ENCODE results near the gene IDUA. TPM values are rescaled to one million over a fixed set of nuclear protein-coding genes. Genes with fewer than 3 reads are reported as not detected.

Gene IDUA
- total RNA-seq, 1 donor from 2014 or later, result 14.9 TPM

DNA sequence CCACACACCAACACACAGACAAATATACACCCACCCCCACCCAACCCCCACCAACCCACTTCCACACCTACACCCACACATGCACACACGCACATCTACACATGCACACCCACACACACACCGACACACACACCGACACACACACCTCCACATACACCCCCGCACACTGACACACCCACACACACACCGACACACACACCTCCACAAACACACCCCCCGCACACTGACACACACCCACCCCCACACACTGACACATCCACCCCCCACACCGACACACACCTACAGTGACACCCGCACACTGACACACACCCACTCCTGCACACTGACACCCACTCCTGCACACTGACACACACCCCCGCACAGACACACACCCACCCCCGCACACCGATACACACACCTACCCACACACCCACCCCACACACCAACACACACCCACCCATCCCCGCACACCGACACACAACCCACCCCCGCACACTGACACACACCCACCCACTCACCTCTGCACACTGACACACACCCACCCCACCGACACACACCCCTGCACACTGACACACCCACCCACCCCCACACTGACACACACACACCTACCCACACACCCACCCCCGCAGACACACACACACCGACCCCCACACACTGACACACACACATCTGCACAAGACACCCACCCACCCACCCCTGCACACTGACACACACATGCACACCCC lies 55.7 kb downstream of the IDUA start:
- DNase-seq (ENCODE audit: low spot score), result no peak
- Mint-ChIP-seq H3K27me3 (ENCODE audit: unreplicated experiment) (peaks cover 9% of the 10 kb centered on the region), H3K9me3 (ENCODE audit: unreplicated experiment) (no peaks in the 10 kb centered on the region), H3K4me3 (ENCODE audit: unreplicated experiment) (no peak overlapping the region), H3K36me3 (ENCODE audit: low read depth, unreplicated experiment) (peaks cover 4% of the 10 kb centered on the region), H3K27ac (ENCODE audit: unreplicated experiment) (no peak overlapping the region), H3K4me1 (ENCODE audit: unreplicated experiment) (no peaks in the 10 kb centered on the region)
- TF ChIP-seq, protein P1, sequence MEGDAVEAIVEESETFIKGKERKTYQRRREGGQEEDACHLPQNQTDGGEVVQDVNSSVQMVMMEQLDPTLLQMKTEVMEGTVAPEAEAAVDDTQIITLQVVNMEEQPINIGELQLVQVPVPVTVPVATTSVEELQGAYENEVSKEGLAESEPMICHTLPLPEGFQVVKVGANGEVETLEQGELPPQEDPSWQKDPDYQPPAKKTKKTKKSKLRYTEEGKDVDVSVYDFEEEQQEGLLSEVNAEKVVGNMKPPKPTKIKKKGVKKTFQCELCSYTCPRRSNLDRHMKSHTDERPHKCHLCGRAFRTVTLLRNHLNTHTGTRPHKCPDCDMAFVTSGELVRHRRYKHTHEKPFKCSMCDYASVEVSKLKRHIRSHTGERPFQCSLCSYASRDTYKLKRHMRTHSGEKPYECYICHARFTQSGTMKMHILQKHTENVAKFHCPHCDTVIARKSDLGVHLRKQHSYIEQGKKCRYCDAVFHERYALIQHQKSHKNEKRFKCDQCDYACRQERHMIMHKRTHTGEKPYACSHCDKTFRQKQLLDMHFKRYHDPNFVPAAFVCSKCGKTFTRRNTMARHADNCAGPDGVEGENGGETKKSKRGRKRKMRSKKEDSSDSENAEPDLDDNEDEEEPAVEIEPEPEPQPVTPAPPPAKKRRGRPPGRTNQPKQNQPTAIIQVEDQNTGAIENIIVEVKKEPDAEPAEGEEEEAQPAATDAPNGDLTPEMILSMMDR (IDR thresholded peaks at IDR 0.05; ENCODE audit: unreplicated experiment), result no peak

DNA sequence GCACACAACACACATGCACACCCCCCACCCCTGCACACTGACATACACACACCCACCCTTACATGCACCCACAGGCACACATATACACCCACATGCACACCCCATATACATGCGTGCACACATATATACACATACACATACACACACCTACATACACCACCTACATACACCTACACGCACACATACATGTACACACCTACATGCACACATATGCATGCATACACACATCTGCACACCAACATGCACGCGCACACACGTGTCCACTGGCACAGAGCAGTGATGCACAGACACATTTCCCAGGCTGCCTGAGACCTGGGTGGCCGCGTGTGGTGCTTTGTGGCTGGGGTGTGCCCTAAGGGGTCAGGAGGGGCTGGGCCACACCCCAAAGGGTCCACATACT lies 56.3 kb downstream of the IDUA start:
- TF ChIP-seq, protein P1 (IDR thresholded peaks at IDR 0.05; ENCODE audit: unreplicated experiment), result no peak
- H3K27me3 Mint-ChIP-seq (ENCODE audit: unreplicated experiment), result peaks cover 14% of the 10 kb centered on the region
- H3K4me1 Mint-ChIP-seq (ENCODE audit: unreplicated experiment), result no peaks in the 10 kb centered on the region
- H3K27ac Mint-ChIP-seq (ENCODE audit: unreplicated experiment), result no peak overlapping the region
- peaks cover 4% of the 10 kb centered on the region for H3K36me3 Mint-ChIP-seq (ENCODE audit: low read depth, unreplicated experiment)
- H3K9me3 Mint-ChIP-seq (ENCODE audit: unreplicated experiment), result no peaks in the 10 kb centered on the region
- no peak overlapping the region for H3K4me3 Mint-ChIP-seq (ENCODE audit: unreplicated experiment)
- no peak for DNase-seq (ENCODE audit: low spot score)

DNA sequence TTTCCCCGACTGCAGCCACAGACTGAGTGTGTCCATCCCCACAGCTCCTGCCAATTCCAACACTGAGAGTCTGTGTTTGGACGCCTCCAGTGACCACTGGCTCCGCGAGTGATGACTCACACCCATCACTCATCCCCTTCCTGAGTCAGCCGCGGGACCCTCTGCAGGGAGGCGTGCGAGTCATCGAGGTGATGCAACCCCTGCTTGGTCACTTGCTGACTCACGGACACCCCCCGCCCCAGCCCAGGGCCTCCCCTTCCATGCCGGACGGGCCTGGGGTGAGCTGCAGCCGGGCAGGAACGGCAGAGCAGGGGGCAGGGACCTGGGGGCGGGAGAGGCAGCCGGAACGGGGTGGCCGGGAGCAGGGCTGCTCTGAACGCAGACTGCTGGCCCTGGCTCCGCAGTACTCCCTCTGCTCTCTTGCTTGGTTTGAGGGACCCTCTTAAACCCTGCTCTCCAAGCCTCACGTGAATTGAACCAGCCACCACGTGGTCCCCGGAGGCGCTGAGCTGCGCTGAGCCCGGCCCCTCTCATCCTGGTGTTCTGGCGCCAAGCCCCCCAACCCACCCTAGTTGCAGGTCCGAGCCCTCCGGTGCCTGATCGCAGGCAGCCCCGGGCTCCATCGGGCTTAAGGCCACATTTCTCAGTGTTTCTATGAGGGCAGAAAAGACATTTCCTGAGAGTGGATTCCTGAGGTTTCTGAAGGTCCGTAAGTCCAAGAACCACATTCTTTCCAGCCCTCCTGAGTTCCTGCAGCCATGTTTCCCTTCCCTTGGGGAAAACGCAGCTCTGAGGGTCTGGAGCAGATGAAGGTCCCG lies 57.0 kb downstream of the IDUA start:
- no peak overlapping the region for H3K27ac Mint-ChIP-seq (ENCODE audit: unreplicated experiment)
- H3K4me1 Mint-ChIP-seq (ENCODE audit: unreplicated experiment), result no peaks in the 10 kb centered on the region
- no peak for DNase-seq (ENCODE audit: low spot score)
- no peak overlapping the region for H3K4me3 Mint-ChIP-seq (ENCODE audit: unreplicated experiment)
- TF ChIP-seq, protein P1 (IDR thresholded peaks at IDR 0.05; ENCODE audit: unreplicated experiment), result no peak
- H3K36me3 Mint-ChIP-seq (ENCODE audit: low read depth, unreplicated experiment), result peaks cover 4% of the 10 kb centered on the region
- H3K27me3 Mint-ChIP-seq (ENCODE audit: unreplicated experiment), result peaks cover 16% of the 10 kb centered on the region
- H3K9me3 Mint-ChIP-seq (ENCODE audit: unreplicated experiment), result no peaks in the 10 kb centered on the region

DNA sequence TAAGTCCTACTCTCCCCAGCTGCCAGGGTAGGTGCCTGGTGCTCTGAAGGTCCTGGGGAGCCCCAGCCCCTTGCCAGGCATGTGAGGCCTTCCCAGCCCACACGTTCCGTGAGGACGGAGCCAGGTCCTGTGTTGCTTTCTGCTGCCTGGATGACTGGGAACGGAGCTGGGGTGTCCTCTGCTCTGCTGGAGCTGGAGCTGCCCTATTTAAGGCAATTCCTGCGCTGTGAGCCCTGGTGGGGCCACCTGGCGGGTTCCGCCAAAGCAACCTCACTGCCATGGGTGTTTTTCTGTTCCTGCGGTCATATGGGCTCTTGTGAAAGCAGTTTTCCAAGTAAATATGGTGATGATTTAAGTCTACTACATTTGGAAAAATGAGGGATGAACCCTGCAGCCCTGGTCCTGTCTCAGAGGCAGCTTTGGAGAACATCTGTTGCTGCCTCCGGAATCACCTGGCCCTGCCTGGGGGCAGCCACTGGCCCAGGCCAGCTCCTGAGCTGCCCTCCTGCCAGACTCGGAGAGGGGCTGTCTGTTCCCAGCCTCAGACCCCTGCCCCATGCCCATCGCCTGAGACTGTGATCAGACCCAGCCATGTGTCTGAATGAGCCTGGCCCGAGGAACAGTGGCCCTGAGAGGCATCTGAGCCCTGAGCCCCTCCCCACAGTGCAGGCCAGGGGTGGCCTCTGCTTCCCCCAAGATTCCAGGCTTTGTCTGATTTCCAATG lies 57.8 kb downstream of the IDUA start:
- H3K27me3 Mint-ChIP-seq (ENCODE audit: unreplicated experiment), result peaks cover 16% of the 10 kb centered on the region
- H3K27ac Mint-ChIP-seq (ENCODE audit: unreplicated experiment), result no peak overlapping the region
- DNase-seq (ENCODE audit: low spot score), result no peak

More for the DNA sequence above, 57.8 kb downstream of the IDUA start:
- TF ChIP-seq, protein P1 (IDR thresholded peaks at IDR 0.05; ENCODE audit: unreplicated experiment), result no peak
- H3K36me3 Mint-ChIP-seq (ENCODE audit: low read depth, unreplicated experiment), result peaks cover 4% of the 10 kb centered on the region
- no peak overlapping the region for H3K4me3 Mint-ChIP-seq (ENCODE audit: unreplicated experiment)
- no peaks in the 10 kb centered on the region for H3K4me1 Mint-ChIP-seq (ENCODE audit: unreplicated experiment)
- no peaks in the 10 kb centered on the region for H3K9me3 Mint-ChIP-seq (ENCODE audit: unreplicated experiment)
